Measurements from ENCODE around the gene SIGLEC9. TPM values are rescaled to one million over a fixed set of nuclear protein-coding genes. Genes with fewer than 3 reads are reported as not detected.

The SIGLEC9 gene
- total RNA-seq, 1 experiment from 2014 or later = not detected

DNA sequence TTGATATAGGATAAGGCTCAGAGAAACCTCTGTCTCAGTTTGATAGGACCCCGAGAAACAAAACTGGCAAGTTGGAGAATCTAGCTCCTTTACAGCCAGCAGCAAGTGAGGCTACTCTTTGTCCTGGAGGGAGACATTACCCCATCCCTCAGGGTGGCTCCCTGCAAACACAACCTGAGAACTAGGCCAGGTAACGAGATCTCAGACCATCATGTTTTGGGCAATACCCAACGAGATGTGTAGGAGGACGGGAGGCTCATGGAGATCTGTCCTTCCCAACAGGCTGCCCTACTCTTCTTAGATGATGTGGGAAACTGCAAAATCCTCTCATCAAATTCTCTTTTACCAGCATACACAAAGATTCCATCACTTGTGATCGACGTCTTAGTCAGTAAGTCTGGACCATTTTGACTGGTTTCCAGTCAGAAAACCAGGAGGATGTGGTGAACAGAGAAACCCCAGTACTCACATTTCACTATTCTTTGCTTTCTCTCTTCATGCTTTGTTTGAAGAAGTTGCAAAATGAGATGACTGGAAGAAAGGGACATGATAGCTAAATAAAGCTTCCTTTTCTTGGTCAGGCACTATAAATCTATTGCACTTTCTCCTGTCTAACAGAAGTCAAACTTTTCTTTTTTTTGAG is 10.5 kb upstream of the SIGLEC9 start:
- no peak for TF ChIP-seq EZH2phosphoT487 (IDR thresholded peaks at IDR 0.05; ENCODE audit: borderline replicate concordance, low read length)
- TF ChIP-seq CTCF (conservative IDR thresholded peaks at IDR 0.05; ENCODE audit: low read depth, low read length) = no peak
- TF ChIP-seq EZH2 (IDR thresholded peaks at IDR 0.05; ENCODE audit: low read length, unreplicated experiment) = no peak
- DNase-seq = no peak
- no peaks in the 10 kb centered on the region for H3F3A ChIP-seq (ENCODE audit: low read length, unreplicated experiment)
- no peak overlapping the region for H3K4me3 ChIP-seq (ENCODE audit: low read length)
- H3K27ac ChIP-seq (ENCODE audit: low read length) = no peak overlapping the region
- ChIA-PET POLR2A (ENCODE audit: unreplicated experiment) (no interaction called here), CTCF (no interaction called here)
- no peak overlapping the region for H2AFZ ChIP-seq (ENCODE audit: low read length)
- no peaks in the 10 kb centered on the region for H3K9me2 ChIP-seq (replicated peaks; ENCODE audit: low read length)
- H4K20me1 ChIP-seq (ENCODE audit: low read length) = no peaks in the 10 kb centered on the region
- no TSS peak for BruUV-seq (replicated peaks)
- no peaks in the 10 kb centered on the region for H3K79me2 ChIP-seq (ENCODE audit: low read length)
- ATAC-seq = no peak
- no peak overlapping the region for H3K4me2 ChIP-seq (ENCODE audit: low read length)
- no peaks in the 10 kb centered on the region for H3K9me3 ChIP-seq (ENCODE audit: low read length)
- peaks cover 50% of the 10 kb centered on the region for H3K27me3 ChIP-seq (ENCODE audit: low read length)
- H3K9ac ChIP-seq (ENCODE audit: low read length) = no peak overlapping the region
- no peaks in the 10 kb centered on the region for H3K36me3 ChIP-seq (ENCODE audit: low read depth, low read length)
- H3K4me1 ChIP-seq (ENCODE audit: insufficient read depth, low read length) = no peaks in the 10 kb centered on the region
- intact Hi-C loops (cut with micrococcal nuclease) = no loop called here

GRCh38 chr19:51116736-51117286 is 7.9 kb upstream of the SIGLEC9 start:
- no TSS peak for BruUV-seq (replicated peaks)

More at GRCh38 chr19:51116736-51117286, 7.9 kb upstream of the SIGLEC9 start:
- no peak overlapping the region for H3K27ac ChIP-seq (ENCODE audit: low read length)
- peaks cover 53% of the 10 kb centered on the region for H3K27me3 ChIP-seq (ENCODE audit: low read length)
- no peaks in the 10 kb centered on the region for H3K9me2 ChIP-seq (replicated peaks; ENCODE audit: low read length)
- H3K9ac ChIP-seq (ENCODE audit: low read length) = no peak overlapping the region
- intact Hi-C loops (cut with micrococcal nuclease) = no loop called here
- no peaks in the 10 kb centered on the region for H3F3A ChIP-seq (ENCODE audit: low read length, unreplicated experiment)
- ATAC-seq = no peak
- CTCF ChIA-PET = no interaction called here
- peak; percentile 29 for TF ChIP-seq EZH2 (IDR thresholded peaks at IDR 0.05; ENCODE audit: low read length, unreplicated experiment)
- TF ChIP-seq CTCF (conservative IDR thresholded peaks at IDR 0.05; ENCODE audit: low read depth, low read length) = no peak
- no peak for DNase-seq
- H3K4me2 ChIP-seq (ENCODE audit: low read length) = no peak overlapping the region
- H3K9me3 ChIP-seq (ENCODE audit: low read length) = no peaks in the 10 kb centered on the region
- H3K79me2 ChIP-seq (ENCODE audit: low read length) = no peaks in the 10 kb centered on the region
- POLR2A ChIA-PET (ENCODE audit: unreplicated experiment) = interaction anchor here (0.7 kb wide), 1 partner anchor 9 kb away, joined by 4 read pairs; the partner anchor contains the start of gene CTU1
- no peaks in the 10 kb centered on the region for H3K36me3 ChIP-seq (ENCODE audit: low read depth, low read length)
- H3K4me1 ChIP-seq (ENCODE audit: insufficient read depth, low read length) = no peaks in the 10 kb centered on the region
- no peaks in the 10 kb centered on the region for H4K20me1 ChIP-seq (ENCODE audit: low read length)
- no peak overlapping the region for H2AFZ ChIP-seq (ENCODE audit: low read length)
- no peak overlapping the region for H3K4me3 ChIP-seq (ENCODE audit: low read length)

Data from PC-3 (cell line).